HCT116 (cell line): ENCODE measurements around the gene PRL. TPM values are rescaled to one million over a fixed set of nuclear protein-coding genes. Genes with fewer than 3 reads are reported as not detected.

Source experiments
- ATAC-seq: fragments of 200-7000 bp; cut with Tn5 transposase; 2 replicates; pipeline ENCODE4 v1.9.1; 2020; ENCODE audit warnings: mild to moderate bottlenecking, moderate library complexity
- BruUV-seq: library from RNA; stranded (reverse); fragments of 400-500 nt; replicated peaks from 2 replicates; lab custom pipeline; 2021; lab: Mats Ljungman, UMichigan
- CTCF ChIA-PET: fragments of 300-600 bp; sonication (Branson Sonifier 250); formaldehyde crosslinking; loops from one replicate; lab custom pipeline; 2021; ENCODE audit warnings: antibody characterized with exemption; lab: Charles Lee
- POLR2A ChIA-PET: fragments of 300-600, 350-600 bp; sonication (Branson Sonifier 250); formaldehyde crosslinking; loops from one replicate; lab custom pipeline; 2021; ENCODE audit warnings: antibody characterized with exemption; lab: Charles Lee
- RAD21 ChIA-PET, 2 experiments: fragments of 300-600 bp; sonication (Branson Sonifier 250); formaldehyde crosslinking; loops; one replicate each; lab custom pipeline; 2023; ENCODE audit warnings: low total read pairs in 2 of 2; ENCODE audit not compliant: uncharacterized antibody in 2 of 2, unreplicated experiment in 2 of 2, low non-redundant PET in 1 of 2; lab: Charles Lee
- DNase-seq: peaks from one replicate; pipeline ENCODE4 v3.0.0-alpha.2; 2010; ENCODE audit warnings: low read depth, low spot score
- H2AFZ ChIP-seq: fragments of 200-600 bp; shearing (Covaris generic), sonication (generic); 2 replicates; pipeline ENCODE4 v1.6.1; 2017; ENCODE audit warnings: low read depth, mixed run types, mixed read lengths, antibody characterized with exemption, low read length; ENCODE audit not compliant: poor library complexity, severe bottlenecking
- H3K27ac ChIP-seq: 2 replicates; pipeline ENCODE4 v1.5.1; 2012; ENCODE audit warnings: low read depth, low read length
- H3K27me3 ChIP-seq: fragments of 200-600 bp; sonication (generic); 2 replicates; pipeline ENCODE4 v1.6.1; 2016; ENCODE audit warnings: mixed run types, low read length, mixed read lengths; ENCODE audit not compliant: insufficient read depth
- H3K36me3 ChIP-seq, 2 experiments: fragments of 200-500 bp in 1 of 2; fragments of 200-600 bp in 1 of 2; sonication (Bioruptor generic) in 1 of 2; sonication (generic) in 1 of 2; 2 replicates each; pipeline versions ENCODE4 v1.5.1 to v1.6.1; 2014 to 2016; ENCODE audit warnings: low read length in 2 of 2, inconsistent platforms in 1 of 2, mixed read lengths in 1 of 2, mixed run types in 1 of 2; ENCODE audit not compliant: insufficient read depth in 2 of 2, control insufficient read depth in 1 of 2
- H3K4me1 ChIP-seq, 2 experiments: fragments of 200-600 bp in 1 of 2; sonication (generic) in 1 of 2; 2 replicates each; pipeline versions ENCODE4 v1.5.1 to v1.6.1; 2012 to 2017; ENCODE audit warnings: low read length in 2 of 2, inconsistent platforms in 1 of 2, mild to moderate bottlenecking in 1 of 2, mixed read lengths in 1 of 2, mixed run types in 1 of 2, moderate library complexity in 1 of 2; ENCODE audit not compliant: insufficient read depth in 2 of 2, control insufficient read depth in 1 of 2
- H3K4me2 ChIP-seq: fragments of 200-600 bp; sonication (generic); 2 replicates; pipeline ENCODE4 v1.6.1; 2017; ENCODE audit warnings: mixed run types, low read length, mixed read lengths
- H3K4me3 ChIP-seq, 2 experiments: fragments of 200-600 bp in 1 of 2; sonication (generic) in 1 of 2; replicated peaks in 1 of 2; 2 replicates each; pipeline ENCODE4 v1.5.1; 2011 to 2016; ENCODE audit warnings: low read length in 2 of 2, control low read depth in 1 of 2, low read depth in 1 of 2, mild to moderate bottlenecking in 1 of 2, mixed read lengths in 1 of 2, mixed run types in 1 of 2
- H3K79me2 ChIP-seq: fragments of 200-600 bp; sonication (generic); 2 replicates; pipeline ENCODE4 v1.6.1; 2017; ENCODE audit warnings: mild to moderate bottlenecking, mixed run types, low read length, moderate library complexity, mixed read lengths; ENCODE audit not compliant: insufficient read depth
- H3K9ac ChIP-seq: fragments of 200-600 bp; sonication (generic); 2 replicates; pipeline ENCODE4 v1.6.1; 2016; ENCODE audit warnings: low read length, mixed read lengths
- H3K9me2 ChIP-seq: fragments of 200-600 bp; sonication (generic), shearing (Covaris generic); 2 replicates; pipeline ENCODE4 v1.6.1; 2017; ENCODE audit warnings: mixed run types, mild to moderate bottlenecking, moderate library complexity; ENCODE audit not compliant: insufficient read depth
- H3K9me3 ChIP-seq, 2 experiments: fragments of 200-500 bp in 1 of 2; fragments of 200-600 bp in 1 of 2; sonication (Bioruptor generic) in 1 of 2; sonication (generic) in 1 of 2; 2 replicates each; pipeline ENCODE4 v1.6.1; 2014 to 2017; ENCODE audit warnings: low read length in 2 of 2, mixed read lengths in 2 of 2, inconsistent platforms in 1 of 2, low read depth in 1 of 2, mild to moderate bottlenecking in 1 of 2, mixed run types in 1 of 2, moderate library complexity in 1 of 2; ENCODE audit not compliant: control insufficient read depth in 1 of 2, insufficient read depth in 1 of 2
- H4K20me1 ChIP-seq: fragments of 200-600 bp; sonication (generic), shearing (Covaris generic); 2 replicates; pipeline ENCODE4 v1.6.1; 2017; ENCODE audit warnings: mixed run types, mild to moderate bottlenecking, moderate library complexity; ENCODE audit not compliant: insufficient read depth
- CBX3 ChIP-seq: IDR thresholded peaks from 2 replicates; pipeline ENCODE4 v1.6.1; 2012; ENCODE audit warnings: low read depth
- CEBPB ChIP-seq: IDR thresholded peaks from 2 replicates; pipeline ENCODE4 v1.6.1; 2012; ENCODE audit warnings: low read depth
- EGR1 ChIP-seq: IDR thresholded peaks from 2 replicates; pipeline ENCODE4 v1.6.1; 2012; ENCODE audit warnings: low read depth
- ELF1 ChIP-seq: IDR thresholded peaks from 2 replicates; pipeline ENCODE4 v1.6.1; 2012; ENCODE audit warnings: low read depth, borderline replicate concordance
- EZH2 ChIP-seq: fragments of 200-600 bp; sonication (generic); IDR thresholded peaks from 2 replicates; pipeline ENCODE4 v1.6.1; 2017; ENCODE audit warnings: antibody characterized with exemption, mixed run types
- EZH2phosphoT487 ChIP-seq: fragments of 200-600 bp; IDR thresholded peaks from 2 replicates; pipeline ENCODE4 v1.6.1; 2018; ENCODE audit warnings: antibody characterized with exemption, borderline replicate concordance
- FOSL1 ChIP-seq: IDR thresholded peaks from 2 replicates; pipeline ENCODE4 v1.6.1; 2012; ENCODE audit warnings: low read depth
- POLR2A ChIP-seq: IDR thresholded peaks from 2 replicates; pipeline ENCODE4 v1.7.0; 2011; ENCODE audit warnings: borderline replicate concordance; ENCODE audit not compliant: insufficient read depth, insufficient read length; ENCODE audit errors: extremely low read depth
- POLR2AphosphoS5 ChIP-seq: IDR thresholded peaks from 2 replicates; pipeline ENCODE4 v1.6.1; 2011; ENCODE audit warnings: mild to moderate bottlenecking, low read depth, low read length, moderate library complexity
- RAD21 ChIP-seq: IDR thresholded peaks from 2 replicates; pipeline ENCODE4 v1.6.1; 2012; ENCODE audit warnings: low read depth, mild to moderate bottlenecking
- SIN3A ChIP-seq: IDR thresholded peaks from 2 replicates; pipeline ENCODE4 v1.6.1; 2012; ENCODE audit warnings: low read depth
- SP1 ChIP-seq: IDR thresholded peaks from 2 replicates; pipeline ENCODE4 v1.6.1; 2012; ENCODE audit warnings: low read depth
- SRF ChIP-seq: IDR thresholded peaks from 2 replicates; pipeline ENCODE4 v1.6.1; 2012; ENCODE audit warnings: low read depth
- TCF7L2 ChIP-seq: IDR thresholded peaks from 2 replicates; pipeline ENCODE4 v1.7.0; 2011; ENCODE audit warnings: borderline replicate concordance, inconsistent platforms; ENCODE audit not compliant: insufficient read depth, insufficient read length; ENCODE audit errors: extremely low read depth
- YY1 ChIP-seq: IDR thresholded peaks from 2 replicates; pipeline ENCODE4 v1.6.1; 2011; ENCODE audit warnings: low read length, low read depth, moderate library complexity, mild to moderate bottlenecking; ENCODE audit not compliant: insufficient replicate concordance; ENCODE audit errors: extremely low read depth
- ZFX ChIP-seq: fragments of 450-650 bp; IDR thresholded peaks from 2 replicates; pipeline ENCODE4 v1.6.1; 2017
- ZNF274 ChIP-seq: fragments of 200-500 bp; sonication (Bioruptor generic); IDR thresholded peaks from 2 replicates; pipeline ENCODE4 v1.6.1; 2014; ENCODE audit warnings: mild to moderate bottlenecking, low read depth, low read length, inconsistent platforms
- intact Hi-C: fragments of 100-400 bp; cut with micrococcal nuclease; formaldehyde crosslinking; loops from 2 replicates; pipeline ENCODE4 v1.10.0; 2022
- total RNA-seq: library from RNA; stranded (reverse); gene quantifications from one replicate; pipeline ENCODE4 v1.2.1, GENCODE V29; 2021; ENCODE audit not compliant: unreplicated experiment
- TF ChIP-seq, protein P1 (sequence below): IDR thresholded peaks from 2 replicates; pipeline ENCODE4 v1.6.1; 2012
- TF ChIP-seq, protein P2 (sequence below): IDR thresholded peaks from 2 replicates; pipeline ENCODE4 v1.6.1; 2012
- TF ChIP-seq, protein P3 (sequence below): IDR thresholded peaks from 2 replicates; pipeline ENCODE4 v1.6.1; 2012; ENCODE audit warnings: low read depth

Gene PRL
- total RNA-seq, 1 experiment from 2014 or later: not detected

DNA sequence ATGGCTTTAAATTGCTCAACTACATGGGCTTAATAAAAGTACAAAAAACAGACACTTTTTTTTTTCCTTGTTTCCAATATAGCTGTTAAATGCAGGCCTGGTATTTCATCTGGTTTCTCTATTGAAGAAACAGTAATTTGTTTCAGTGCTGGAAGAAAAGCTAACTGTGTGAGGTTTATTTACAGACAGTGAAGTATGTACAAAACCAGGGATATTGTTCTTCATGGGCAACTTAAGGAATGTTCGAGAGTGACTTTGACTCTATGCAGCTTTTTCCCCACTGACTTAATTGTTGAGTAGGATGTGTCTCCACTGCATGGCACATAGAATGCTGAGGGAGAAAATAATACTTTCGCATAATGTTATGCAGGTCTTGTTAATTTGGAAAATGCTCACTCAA lies 31.0 kb upstream of the PRL start (continued):
- TF ChIP-seq ELF1 (no peak), SIN3A (no peak)

DNA sequence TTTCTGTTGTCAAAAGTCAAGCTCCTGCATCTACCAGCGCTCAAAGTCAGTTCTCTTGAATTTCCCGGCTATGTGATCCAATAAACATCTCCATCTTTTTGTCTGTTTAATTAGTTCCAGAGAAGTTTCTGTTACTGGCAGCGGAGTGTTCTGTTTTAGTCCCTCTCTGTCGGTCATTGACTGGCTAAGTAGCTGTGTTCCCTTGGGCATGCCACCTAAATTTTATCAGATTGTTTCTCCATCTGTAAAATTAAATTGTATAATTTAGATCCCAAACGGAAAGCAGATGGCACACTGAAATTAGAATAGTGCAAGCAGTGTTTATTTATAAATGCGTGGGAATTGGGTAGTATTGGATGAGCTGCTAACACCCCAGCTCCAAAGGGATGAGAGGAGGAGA lies 29.7 kb upstream of the PRL start:
- intact Hi-C loops: no loop called here
- no peaks in the 10 kb centered on the region for H3K9me3 ChIP-seq
- ATAC-seq (no peak), DNase-seq (no peak)
- BruUV-seq: no TSS peak
- H3K36me3 ChIP-seq: no peaks in the 10 kb centered on the region
- RAD21 ChIA-PET: no interaction called here
- H3K9ac ChIP-seq: no peak overlapping the region
- POLR2A ChIA-PET: no interaction called here
- H3K27ac ChIP-seq: no peak overlapping the region
- H3K27me3 ChIP-seq: no peaks in the 10 kb centered on the region
- H4K20me1 ChIP-seq: no peaks in the 10 kb centered on the region
- no peak overlapping the region for H3K4me2 ChIP-seq
- TF ChIP-seq YY1 (no peak), ZFX (no peak), SRF (no peak), SP1 (no peak), POLR2A (no peak), POLR2AphosphoS5 (no peak), TCF7L2 (no peak), EZH2 (no peak), SIN3A (no peak), FOSL1 (no peak), EGR1 (no peak), EZH2phosphoT487 (no peak), ZNF274 (no peak), ELF1 (no peak), RAD21 (no peak), CEBPB (no peak), CBX3 (no peak)
- TF ChIP-seq, protein P1, sequence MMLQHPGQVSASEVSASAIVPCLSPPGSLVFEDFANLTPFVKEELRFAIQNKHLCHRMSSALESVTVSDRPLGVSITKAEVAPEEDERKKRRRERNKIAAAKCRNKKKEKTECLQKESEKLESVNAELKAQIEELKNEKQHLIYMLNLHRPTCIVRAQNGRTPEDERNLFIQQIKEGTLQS: no peak
- TF ChIP-seq, protein P2, sequence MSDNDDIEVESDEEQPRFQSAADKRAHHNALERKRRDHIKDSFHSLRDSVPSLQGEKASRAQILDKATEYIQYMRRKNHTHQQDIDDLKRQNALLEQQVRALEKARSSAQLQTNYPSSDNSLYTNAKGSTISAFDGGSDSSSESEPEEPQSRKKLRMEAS: no peak
- TF ChIP-seq, protein P3, sequence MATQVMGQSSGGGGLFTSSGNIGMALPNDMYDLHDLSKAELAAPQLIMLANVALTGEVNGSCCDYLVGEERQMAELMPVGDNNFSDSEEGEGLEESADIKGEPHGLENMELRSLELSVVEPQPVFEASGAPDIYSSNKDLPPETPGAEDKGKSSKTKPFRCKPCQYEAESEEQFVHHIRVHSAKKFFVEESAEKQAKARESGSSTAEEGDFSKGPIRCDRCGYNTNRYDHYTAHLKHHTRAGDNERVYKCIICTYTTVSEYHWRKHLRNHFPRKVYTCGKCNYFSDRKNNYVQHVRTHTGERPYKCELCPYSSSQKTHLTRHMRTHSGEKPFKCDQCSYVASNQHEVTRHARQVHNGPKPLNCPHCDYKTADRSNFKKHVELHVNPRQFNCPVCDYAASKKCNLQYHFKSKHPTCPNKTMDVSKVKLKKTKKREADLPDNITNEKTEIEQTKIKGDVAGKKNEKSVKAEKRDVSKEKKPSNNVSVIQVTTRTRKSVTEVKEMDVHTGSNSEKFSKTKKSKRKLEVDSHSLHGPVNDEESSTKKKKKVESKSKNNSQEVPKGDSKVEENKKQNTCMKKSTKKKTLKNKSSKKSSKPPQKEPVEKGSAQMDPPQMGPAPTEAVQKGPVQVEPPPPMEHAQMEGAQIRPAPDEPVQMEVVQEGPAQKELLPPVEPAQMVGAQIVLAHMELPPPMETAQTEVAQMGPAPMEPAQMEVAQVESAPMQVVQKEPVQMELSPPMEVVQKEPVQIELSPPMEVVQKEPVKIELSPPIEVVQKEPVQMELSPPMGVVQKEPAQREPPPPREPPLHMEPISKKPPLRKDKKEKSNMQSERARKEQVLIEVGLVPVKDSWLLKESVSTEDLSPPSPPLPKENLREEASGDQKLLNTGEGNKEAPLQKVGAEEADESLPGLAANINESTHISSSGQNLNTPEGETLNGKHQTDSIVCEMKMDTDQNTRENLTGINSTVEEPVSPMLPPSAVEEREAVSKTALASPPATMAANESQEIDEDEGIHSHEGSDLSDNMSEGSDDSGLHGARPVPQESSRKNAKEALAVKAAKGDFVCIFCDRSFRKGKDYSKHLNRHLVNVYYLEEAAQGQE: no peak
- no peak overlapping the region for H2AFZ ChIP-seq
- H3K4me1 ChIP-seq: no peaks in the 10 kb centered on the region
- CTCF ChIA-PET: no interaction called here
- no peak overlapping the region for H3K4me3 ChIP-seq
- no peaks in the 10 kb centered on the region for H3K9me2 ChIP-seq
- H3K79me2 ChIP-seq: no peaks in the 10 kb centered on the region
